BE2C (cell line): ENCODE data around the gene TRAF2.

Experiments used
- DNase-seq: peaks from one replicate; pipeline ENCODE4 v3.0.0-alpha.2; 2020
- H3K27me3 ChIP-seq: fragments of 250-450 bp; sonication (Bioruptor Pico); 2 replicates; pipeline ENCODE4 v1.5.1; 2020; ENCODE audit warnings: mild to moderate bottlenecking
- H3K36me3 ChIP-seq: fragments of 250-450 bp; sonication (Bioruptor Pico); 2 replicates; pipeline ENCODE4 v1.5.1; 2020; ENCODE audit warnings: mild to moderate bottlenecking
- H3K4me1 ChIP-seq: fragments of 250-450 bp; sonication (Bioruptor Pico); 2 replicates; pipeline ENCODE4 v1.5.1; 2020
- H3K4me3 ChIP-seq: 2 replicates; pipeline ENCODE4 v1.5.1; 2011; ENCODE audit warnings: low read depth, low read length
- H3K9me3 ChIP-seq: fragments of 250-450 bp; sonication (Bioruptor Pico); 2 replicates; pipeline ENCODE4 v1.5.1; 2020
- CTCF ChIP-seq: IDR thresholded peaks from 2 replicates; pipeline ENCODE4 v1.5.1; 2012; ENCODE audit warnings: mild to moderate bottlenecking, low read depth, low read length

TRAF2 gene

GRCh38 chr9:136944519-136945332, 58.4 kb downstream of the TRAF2 start, which contains the start of the genes C8G and FBXW5:
C8G (plus strand) TSS chr9:136945243; CDS start chr9:136945321, 78 bp downstream.
FBXW5 (minus strand) TSS chr9:136944738; CDS start chr9:136944083, 655 bp downstream.
- peak; percentile 84 for TF ChIP-seq CTCF
- peak; percentile 98 for DNase-seq
- H3K36me3 ChIP-seq, result peaks cover 31% of the 10 kb centered on the region
- H3K4me1 ChIP-seq, result no peaks in the 10 kb centered on the region
- H3K27me3 ChIP-seq, result no peaks in the 10 kb centered on the region
- H3K9me3 ChIP-seq, result no peaks in the 10 kb centered on the region
- H3K4me3 ChIP-seq, result peak within 1 kb of the TSS; percentile 79

GRCh38 chr9:136945333-136946227, 59.3 kb downstream of the TRAF2 start:
- Histone ChIP-seq H3K36me3 (peaks cover 24% of the 10 kb centered on the region), H3K4me1 (peaks cover 4% of the 10 kb centered on the region; the same call in 1 of the 2 replicates), H3K27me3 (no peaks in the 10 kb centered on the region), H3K4me3 (no peak overlapping the region), H3K9me3 (no peaks in the 10 kb centered on the region)
- DNase-seq, result no peak
- TF ChIP-seq CTCF, result no peak

GRCh38 chr9:136946228-136947027, 60.1 kb downstream of the TRAF2 start:
- H3K36me3 ChIP-seq, result peaks cover 16% of the 10 kb centered on the region
- H3K4me1 ChIP-seq, result peaks cover 5% of the 10 kb centered on the region; the same call in 1 of the 2 replicates
- TF ChIP-seq CTCF, result no peak
- DNase-seq, result peak; percentile 16
- no peak overlapping the region for H3K4me3 ChIP-seq
- H3K27me3 ChIP-seq, result no peaks in the 10 kb centered on the region
- no peaks in the 10 kb centered on the region for H3K9me3 ChIP-seq

- Histone ChIP-seq H3K4me3 (no peak overlapping the region), H3K4me1 (peaks cover 9% of the 10 kb centered on the region), H3K36me3 (peaks cover 7% of the 10 kb centered on the region), H3K27me3 (no peaks in the 10 kb centered on the region), H3K9me3 (no peaks in the 10 kb centered on the region)
- DNase-seq, result peak; percentile 10
- TF ChIP-seq CTCF, result no peak
Measured at GRCh38 chr9:136947028-136947891, 60.9 kb downstream of the TRAF2 start.

- no peak overlapping the region for H3K4me3 ChIP-seq
- H3K9me3 ChIP-seq, result no peaks in the 10 kb centered on the region
- peak; percentile 55 for TF ChIP-seq CTCF
- H3K4me1 ChIP-seq, result peaks cover 10% of the 10 kb centered on the region
- DNase-seq, result peak; percentile 67
- H3K27me3 ChIP-seq, result no peaks in the 10 kb centered on the region
- H3K36me3 ChIP-seq, result no peaks in the 10 kb centered on the region; the same call in 1 of the 2 replicates
Measured at GRCh38 chr9:136947955-136948510, 61.7 kb downstream of the TRAF2 start.
